Breast epithelium (tissue), 3 donors: ENCODE data around the gene TNFSF9.

Experiments
- POLR2A ChIP-seq: fragments of 450-650 bp; IDR thresholded peaks from one replicate; pipeline ENCODE4 v1.6.1; 2016; ENCODE audit warnings: antibody characterized with exemption, mild to moderate bottlenecking, moderate library complexity
- POLR2AphosphoS5 ChIP-seq, 3 donors: sonication (generic); formaldehyde crosslinking; IDR thresholded peaks; one replicate each; pipeline ENCODE4 v1.6.1; 2017; ENCODE audit warnings: antibody characterized with exemption in 3 of 3
- TF ChIP-seq, protein P1 (sequence below), 3 donors: fragments of 450-650 bp; IDR thresholded peaks; one replicate each; pipeline ENCODE4 v1.5.1; 2016 to 2017; ENCODE audit warnings: antibody characterized with exemption in 3 of 3, mild to moderate bottlenecking in 3 of 3, moderate library complexity in 3 of 3

DNA sequence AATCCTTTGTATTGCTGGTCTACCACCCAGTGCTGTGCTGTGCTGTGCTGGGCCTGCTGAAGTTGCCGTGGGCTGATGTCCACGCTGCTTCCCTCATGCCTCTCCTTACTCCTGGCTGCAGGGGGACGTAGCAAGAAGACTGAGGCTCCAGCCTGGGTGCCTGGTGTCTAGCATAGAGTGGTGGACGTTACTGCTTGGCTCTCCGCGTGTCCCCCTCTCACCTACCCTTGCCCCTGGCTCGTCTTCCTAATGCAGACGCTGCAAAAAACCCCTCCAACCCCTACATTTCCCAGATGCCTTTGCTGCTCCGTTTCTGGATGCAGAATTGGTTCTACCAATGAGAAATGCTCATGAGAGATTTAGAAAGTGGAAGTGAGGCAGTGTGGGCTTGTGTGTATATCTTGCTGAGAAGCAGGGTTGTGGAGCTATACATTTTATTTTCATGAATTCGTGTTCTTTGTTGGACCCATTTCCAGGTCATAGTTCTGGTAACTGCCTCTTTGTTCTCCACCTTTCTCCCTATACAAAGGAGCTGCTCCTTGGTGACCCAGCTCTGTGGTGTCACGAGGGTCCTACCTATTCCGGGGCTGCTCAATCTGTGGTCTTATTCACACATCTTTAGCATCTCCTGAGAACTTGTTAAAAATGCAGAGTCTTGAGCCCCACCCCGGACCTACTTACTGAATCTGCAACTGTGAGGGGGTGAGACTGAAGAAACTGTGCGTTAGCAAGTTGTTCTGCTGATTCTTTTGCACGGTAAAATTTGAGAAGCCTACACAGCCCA lies 41.4 kb upstream of the TNFSF9 start:
- no peak for TF ChIP-seq POLR2A
- TF ChIP-seq, protein P1, sequence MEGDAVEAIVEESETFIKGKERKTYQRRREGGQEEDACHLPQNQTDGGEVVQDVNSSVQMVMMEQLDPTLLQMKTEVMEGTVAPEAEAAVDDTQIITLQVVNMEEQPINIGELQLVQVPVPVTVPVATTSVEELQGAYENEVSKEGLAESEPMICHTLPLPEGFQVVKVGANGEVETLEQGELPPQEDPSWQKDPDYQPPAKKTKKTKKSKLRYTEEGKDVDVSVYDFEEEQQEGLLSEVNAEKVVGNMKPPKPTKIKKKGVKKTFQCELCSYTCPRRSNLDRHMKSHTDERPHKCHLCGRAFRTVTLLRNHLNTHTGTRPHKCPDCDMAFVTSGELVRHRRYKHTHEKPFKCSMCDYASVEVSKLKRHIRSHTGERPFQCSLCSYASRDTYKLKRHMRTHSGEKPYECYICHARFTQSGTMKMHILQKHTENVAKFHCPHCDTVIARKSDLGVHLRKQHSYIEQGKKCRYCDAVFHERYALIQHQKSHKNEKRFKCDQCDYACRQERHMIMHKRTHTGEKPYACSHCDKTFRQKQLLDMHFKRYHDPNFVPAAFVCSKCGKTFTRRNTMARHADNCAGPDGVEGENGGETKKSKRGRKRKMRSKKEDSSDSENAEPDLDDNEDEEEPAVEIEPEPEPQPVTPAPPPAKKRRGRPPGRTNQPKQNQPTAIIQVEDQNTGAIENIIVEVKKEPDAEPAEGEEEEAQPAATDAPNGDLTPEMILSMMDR (IDR thresholded peaks at IDR 0.05) = no peak
- TF ChIP-seq POLR2AphosphoS5 (IDR thresholded peaks at IDR 0.05) = no peak
